ENCODE data around the gene FAM83B.

DNA sequence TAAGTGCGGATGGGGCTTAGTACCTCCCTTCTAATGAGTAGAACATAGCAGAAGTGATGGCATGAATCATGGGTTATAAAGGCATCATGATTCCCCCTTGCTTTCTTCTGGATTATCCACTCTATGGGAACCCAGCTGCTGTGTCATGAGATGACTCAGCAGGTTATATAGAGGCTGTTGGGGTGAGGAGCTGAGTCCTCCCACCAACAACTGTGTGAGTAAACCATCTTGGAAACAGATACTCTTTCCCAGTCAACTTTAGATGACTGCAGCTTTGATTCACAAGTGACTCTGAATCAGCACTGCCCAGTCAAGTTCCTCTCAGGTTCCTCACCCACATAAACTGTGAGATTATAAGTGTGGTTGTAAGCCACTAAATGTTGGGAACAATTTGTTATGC lies 46.3 kb downstream of the FAM83B start:
- TF ChIP-seq, protein P1, sequence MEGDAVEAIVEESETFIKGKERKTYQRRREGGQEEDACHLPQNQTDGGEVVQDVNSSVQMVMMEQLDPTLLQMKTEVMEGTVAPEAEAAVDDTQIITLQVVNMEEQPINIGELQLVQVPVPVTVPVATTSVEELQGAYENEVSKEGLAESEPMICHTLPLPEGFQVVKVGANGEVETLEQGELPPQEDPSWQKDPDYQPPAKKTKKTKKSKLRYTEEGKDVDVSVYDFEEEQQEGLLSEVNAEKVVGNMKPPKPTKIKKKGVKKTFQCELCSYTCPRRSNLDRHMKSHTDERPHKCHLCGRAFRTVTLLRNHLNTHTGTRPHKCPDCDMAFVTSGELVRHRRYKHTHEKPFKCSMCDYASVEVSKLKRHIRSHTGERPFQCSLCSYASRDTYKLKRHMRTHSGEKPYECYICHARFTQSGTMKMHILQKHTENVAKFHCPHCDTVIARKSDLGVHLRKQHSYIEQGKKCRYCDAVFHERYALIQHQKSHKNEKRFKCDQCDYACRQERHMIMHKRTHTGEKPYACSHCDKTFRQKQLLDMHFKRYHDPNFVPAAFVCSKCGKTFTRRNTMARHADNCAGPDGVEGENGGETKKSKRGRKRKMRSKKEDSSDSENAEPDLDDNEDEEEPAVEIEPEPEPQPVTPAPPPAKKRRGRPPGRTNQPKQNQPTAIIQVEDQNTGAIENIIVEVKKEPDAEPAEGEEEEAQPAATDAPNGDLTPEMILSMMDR (tag by site-specific recombination; IDR thresholded peaks at IDR 0.05) = no peak
- TF ChIP-seq ZNF175 (tag by site-specific recombination; IDR thresholded peaks at IDR 0.05) (no peak), ZNF768 (tag by site-specific recombination; IDR thresholded peaks at IDR 0.05) (no peak), REPIN1 (tag by site-specific recombination; IDR thresholded peaks at IDR 0.05; ENCODE audit: low read depth) (no peak), ZBTB7A (tag by site-specific recombination; IDR thresholded peaks at IDR 0.05; ENCODE audit: low read depth) (no peak)
- TF ChIP-seq, protein P2, sequence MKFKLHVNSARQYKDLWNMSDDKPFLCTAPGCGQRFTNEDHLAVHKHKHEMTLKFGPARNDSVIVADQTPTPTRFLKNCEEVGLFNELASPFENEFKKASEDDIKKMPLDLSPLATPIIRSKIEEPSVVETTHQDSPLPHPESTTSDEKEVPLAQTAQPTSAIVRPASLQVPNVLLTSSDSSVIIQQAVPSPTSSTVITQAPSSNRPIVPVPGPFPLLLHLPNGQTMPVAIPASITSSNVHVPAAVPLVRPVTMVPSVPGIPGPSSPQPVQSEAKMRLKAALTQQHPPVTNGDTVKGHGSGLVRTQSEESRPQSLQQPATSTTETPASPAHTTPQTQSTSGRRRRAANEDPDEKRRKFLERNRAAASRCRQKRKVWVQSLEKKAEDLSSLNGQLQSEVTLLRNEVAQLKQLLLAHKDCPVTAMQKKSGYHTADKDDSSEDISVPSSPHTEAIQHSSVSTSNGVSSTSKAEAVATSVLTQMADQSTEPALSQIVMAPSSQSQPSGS (tag by site-specific recombination; IDR thresholded peaks at IDR 0.05; ENCODE audit: low read depth) = no peak

All from HEK293 (cell line).